Activated CD4-positive, alpha-beta T cell treated with anti-CD3 and anti-CD28 coated beads for 4 hours (primary cell): ENCODE results near the gene EEFSEC.
"Not testable (repeated sequence)": the region's sequence is repeated elsewhere in the genome, so short reads cannot be mapped to it uniquely, and the experiment has no call there.

ENCODE experiments used
- DNase-seq, 2 donors: peaks; one replicate each; pipeline ENCODE4 v3.0.0-alpha.2; 2020

Gene EEFSEC

DNA sequence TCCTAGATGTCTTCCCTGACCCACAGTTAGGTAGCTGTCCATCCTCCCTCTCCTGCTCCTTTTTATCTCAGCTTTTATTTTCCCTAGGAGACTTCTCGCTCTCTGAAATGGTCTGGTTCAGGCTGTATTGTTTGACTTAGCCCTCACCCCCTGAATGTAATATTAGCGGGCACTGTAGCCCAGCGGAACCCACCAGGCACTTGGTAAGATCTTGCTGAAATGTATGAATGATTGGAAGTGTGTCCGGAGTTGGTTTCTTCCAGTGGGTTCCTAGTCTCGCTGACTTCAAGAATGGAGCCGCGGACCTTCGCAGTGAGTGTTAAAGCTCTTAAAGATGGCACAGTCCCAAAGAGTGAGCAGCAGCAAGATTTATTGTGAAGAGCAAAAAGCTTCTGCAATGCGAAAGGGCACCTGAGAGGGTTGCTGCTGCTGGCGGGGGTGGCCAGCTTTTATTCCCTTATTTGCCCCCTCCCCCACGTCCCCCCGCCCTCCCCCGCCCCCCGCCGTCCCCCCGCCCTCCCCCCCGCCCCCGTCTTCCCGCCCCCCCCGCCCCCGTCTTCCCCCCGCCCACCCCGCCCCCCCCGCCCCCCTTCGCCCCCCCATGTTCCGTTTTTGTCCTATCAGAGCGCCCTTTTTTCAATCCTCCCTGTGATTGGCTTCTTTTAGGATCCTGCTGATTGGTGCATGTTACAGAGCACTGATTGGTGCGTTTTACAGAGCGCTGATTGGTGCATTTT, 694 bp upstream of the EEFSEC start:
- DNase-seq = no peak

DNA sequence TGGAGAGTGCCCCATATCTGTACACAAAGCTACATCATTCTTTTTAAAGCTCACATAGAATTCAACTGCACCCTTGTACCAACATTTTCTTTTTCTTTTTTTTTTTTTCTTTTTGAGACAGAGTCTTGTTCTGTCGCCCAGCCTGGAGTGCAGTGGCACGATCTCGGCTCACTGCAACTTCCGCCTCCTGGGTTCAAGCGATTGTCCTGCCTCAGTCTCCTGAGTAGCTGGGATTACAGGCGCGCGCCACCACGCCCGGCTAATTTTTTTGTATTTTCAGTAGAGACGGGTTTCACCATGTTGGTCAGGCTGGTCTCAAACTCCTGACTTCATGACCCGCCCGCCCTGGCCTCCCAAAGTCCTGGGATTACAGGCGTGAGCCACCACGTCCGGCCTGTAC, 1.1 kb downstream of the EEFSEC start:
- DNase-seq = not testable (repeated sequence)

DNA sequence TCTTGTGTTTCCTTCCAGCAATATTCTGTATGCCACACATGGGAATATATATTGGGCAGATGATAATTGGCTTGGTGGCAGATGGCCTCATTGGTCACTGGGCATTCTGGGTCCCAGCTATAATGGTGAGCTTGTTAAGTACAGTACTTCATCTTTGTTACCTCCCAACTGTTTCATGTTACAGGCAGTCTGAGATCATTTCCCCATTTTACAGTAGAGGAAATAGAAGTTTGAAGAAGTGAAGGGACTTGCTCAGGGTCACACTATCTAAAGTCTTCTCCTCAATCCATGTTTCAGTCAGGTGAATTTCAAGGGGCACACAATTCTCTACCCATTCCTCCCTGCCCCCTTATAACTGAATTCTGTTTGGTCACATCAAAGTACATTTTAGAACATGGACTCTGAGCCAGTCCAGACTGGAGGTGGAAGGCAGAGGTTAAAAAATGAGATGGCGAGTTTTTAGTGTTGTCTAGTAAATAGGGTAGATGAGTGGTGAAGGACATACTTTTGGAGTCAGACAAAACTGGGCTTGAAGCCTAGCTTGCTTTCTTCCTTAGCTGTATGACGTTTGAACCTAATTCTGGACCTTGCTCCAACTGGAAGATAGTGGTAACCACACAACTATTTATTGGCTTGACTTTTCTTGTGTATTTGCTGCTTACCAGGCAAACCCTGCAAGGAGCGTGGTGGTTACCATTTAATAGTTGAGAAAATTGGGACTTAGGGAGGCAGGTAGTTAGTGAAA, 2.5 kb downstream of the EEFSEC start:
- no peak for DNase-seq

DNA sequence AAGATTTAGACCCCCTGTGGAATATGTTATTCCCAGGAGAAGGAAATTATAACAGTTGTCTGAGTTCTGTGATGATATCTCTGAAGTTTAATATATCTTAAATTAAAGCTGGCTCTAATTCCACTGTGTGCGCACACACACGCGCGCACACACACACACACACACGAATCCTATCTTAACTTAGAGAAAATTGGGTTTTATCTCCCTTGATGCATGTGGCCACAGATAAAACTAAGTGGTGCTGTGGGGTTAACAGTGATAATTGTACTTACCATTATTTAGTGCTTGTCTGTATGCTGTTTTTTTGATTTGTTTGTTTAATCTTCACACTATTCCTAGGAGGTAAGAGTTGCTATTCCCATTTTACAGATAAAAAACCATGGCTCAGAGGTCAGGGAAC, 7.4 kb downstream of the EEFSEC start:
- no peak for DNase-seq

DNA sequence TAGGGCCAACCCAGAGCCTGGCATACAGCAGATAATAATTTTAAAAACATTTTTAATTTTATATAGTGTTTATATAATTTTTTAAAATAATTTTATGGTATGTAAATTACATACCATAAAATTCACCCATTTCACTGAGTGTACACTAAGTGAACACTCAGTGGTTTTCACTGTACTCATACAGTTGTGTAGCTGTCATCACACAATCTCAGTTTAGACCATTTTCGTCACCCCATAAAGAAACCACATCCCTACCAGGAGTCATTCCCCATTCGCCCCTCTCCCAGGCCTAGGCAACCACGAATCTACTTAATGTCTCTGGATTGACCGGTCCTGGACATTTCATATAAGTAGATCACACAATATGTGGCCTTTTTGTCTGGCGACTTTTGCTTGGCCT, 10.2 kb downstream of the EEFSEC start:
- DNase-seq = no peak

DNA sequence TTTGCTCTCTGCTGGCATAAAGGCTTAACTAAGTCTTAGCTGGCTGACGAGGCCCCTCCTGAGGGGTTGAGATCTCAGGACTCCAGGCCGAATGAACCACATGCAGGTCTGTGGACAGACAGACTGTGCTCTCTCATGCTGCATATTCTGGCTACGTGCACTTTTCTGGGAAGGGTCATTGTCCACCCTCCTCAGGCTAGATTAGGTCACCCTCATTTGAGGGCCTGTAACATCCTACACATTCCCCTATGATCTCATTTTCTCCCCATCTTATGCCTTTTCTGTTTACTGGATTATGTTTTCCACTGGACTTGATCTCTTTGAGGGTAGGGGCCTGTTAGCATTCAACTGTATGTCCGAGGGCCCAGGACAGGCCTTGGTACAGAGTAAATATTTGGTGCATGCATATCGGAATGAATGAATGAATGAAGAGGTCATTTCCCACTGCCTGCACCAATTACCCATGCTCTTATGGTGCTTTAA, 13.7 kb downstream of the EEFSEC start:
- no peak for DNase-seq

DNA sequence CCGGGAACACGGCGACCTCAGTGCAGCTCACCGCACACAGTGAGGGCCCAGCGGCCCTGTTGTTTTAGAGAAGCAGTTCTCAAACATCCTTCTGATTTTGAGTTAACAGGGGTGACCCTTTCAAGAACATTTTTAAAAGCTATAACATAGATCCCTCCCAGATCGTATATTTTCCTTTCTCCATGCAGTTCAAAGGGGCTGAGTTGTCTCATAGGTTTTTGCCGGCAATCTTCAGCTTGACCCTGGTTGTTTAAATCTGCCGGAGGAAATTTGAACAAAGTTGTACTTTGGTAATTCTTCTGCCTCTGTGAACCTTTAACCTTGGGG, 14.3 kb downstream of the EEFSEC start:
- DNase-seq = no peak

DNA sequence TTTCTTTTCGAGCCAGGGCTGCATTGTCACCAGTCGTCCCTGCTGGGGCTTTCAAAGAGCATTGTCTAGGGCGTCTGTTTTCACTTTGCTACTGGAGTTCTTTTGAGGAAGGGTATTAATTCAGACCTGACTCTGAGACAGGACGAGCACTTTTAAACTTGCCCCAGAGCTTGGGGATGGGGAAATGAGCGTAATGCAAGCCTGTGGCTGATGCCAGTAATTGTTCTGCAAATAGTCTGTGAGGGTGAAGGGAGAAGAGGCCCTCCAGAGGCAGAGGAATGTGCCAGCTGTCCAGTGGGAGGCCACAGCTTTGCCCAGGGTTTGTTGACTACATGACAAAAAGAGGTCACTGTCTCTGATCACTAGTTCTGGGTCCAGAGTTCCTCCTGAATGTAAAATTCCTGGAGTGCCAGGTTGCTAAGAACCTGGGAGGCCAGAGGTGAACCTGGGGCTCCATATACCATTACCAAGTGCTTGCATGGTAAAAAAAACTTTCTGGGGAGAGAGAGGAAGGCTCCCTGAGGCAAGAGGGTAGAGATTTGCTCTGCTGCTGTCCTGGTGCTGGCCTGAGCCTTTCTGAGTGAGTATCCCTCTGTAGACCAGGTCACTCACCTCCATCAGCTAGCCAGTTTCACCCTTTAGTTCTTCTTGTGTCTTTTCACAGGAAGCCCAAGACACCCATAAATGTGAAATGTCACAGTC, 14.8 kb downstream of the EEFSEC start:
- no peak for DNase-seq

DNA sequence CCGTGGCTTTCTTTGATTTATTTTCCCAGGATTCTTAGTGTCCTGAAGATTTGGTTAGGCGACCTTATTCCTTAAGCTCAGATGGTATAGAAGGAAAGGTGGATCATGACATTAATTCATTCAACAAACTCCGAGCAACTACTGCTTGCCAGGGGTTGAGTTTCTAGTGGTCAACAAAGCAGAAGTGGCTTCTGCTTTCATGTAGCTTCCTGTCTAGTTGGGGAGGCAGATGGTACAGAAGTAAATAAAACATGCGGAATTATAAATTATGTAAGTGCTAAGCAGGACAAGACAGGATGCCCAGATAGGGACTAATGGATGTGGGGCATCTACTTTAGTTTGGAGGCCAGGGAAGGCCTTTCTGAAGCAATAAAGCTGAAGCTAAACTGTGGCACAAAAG, 15.6 kb downstream of the EEFSEC start:
- DNase-seq = no peak

DNA sequence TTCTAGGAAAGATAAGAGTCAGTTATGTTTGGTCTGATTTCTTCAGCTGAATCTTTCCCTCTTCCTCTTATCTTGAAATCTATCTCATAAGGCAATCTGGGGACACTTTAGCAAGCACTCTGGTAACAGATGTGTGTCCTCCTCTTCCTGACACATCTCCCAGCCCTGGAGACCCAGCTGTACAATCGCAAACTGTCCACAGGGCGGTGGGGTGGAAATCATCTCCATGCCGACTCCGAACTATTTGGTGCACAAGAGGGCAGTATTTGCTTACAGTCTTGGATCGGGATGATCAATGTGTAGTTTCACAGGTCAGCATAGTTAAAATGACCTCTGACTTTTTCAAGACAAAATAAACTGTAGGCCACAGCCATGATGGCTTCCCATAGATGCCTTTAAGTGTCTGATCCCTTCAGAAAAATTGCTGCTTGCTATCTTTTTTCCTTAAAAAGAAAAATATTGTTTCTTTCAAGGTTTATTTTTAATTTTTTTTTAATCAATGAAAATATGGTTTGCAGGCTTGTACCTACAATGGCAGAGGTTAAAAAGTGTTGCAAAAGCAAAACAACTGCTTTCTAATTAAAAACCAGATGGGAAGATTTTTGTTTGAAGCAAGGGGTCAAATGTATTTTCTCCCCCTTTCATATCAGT, 17.7 kb downstream of the EEFSEC start:
- DNase-seq = no peak

DNA sequence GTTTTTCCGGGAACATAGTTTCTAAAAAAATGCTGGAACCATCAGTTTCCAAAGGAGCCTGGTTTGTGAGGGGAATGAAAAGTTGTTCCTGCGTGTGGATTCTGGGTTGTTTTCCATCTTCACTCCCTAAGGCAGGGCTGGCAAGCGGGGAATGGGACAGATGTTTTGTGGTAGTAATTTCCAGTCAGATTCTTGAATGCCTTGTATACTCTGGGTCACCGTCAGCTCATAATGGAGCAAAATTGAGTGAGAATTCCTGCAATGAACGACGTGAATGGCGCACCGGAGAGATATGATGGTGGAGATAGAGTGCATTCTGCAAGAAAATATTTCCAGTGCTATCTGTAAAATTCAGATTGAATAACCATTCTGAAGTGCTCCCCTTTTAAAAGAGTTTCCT, 19.9 kb downstream of the EEFSEC start:
- DNase-seq = no peak

DNA sequence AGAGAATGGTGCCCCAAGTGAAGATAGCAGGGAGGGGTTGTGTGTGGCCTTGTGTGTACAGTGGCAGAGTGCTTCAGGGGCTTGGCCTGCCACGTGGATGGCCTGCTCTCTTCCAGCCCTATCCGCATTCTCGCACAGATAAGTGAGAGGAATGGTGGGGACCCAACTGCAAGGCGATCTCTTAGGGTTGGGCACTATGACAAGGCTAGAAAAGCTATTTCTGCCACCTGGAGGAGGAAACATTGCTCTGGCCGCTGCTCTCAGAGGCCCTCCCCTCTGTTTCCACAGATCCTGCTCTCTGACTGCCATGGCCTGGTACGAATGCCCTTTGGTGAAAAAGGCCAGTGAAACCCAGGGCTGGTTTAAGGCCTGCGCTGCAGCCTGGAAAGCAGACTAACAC, 20.6 kb downstream of the EEFSEC start:
- DNase-seq = no peak

DNA sequence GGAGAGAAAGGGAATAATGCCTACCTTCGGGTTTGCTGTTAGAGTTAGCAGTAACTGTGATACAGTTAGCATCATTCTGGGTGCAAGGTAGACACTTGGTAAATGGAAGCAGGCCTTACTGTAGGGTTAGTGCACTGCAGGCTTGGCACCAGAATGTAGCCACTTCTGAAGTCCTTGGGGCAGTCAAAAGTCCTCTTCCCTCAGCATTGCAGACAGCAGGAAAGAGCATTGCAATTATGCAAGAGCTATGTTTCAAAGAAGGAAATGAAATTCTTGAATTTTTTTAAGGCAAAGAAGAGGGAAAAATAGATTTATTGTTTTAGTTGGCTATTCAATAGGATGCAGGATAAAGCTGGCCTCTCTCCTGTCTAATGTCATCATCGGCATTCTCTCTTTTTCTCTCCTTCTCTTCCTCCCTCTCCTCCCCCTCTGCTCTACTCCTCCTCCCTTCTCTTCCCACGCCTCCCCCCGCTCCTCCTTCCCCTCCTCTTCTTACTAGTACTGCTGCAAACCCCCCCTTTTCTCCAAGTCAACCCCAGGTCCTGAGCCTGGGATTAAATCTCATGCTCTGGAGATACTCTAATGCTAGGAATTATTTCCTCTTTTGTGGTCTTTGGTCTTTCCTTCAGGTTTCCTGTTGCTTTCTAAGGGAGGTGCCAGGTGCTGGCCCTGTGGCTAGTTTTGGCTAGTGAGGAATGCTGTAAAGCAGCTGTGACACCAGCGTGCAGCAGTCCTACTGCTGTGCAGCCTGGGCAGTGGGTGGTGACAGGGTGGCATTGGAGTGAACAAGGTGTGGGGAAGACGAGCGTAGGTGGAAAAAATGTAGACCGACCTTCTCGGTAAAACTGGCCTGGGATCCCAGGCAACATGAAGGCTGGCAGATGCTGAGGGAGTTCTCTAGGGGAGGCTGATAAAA, 21.7 kb downstream of the EEFSEC start:
- no peak for DNase-seq

DNA sequence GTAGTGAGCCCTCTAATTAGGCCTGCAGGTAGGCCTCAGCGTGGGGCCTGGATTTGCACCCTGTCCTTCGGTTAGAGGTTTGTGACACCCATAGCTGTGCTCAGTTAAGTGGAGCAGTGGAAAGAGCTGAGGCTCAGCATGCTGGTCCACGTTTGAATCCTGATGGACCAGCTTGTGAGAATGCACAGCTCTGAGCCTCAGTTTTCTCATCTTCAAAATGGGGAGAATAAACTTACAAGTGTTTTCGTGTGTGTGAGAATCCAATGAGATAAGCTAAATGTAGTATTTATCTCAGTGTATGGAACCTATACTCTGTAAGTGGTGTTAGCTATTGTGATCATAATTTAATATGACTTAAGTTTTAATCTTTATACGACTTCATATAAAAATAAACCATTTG, 22.5 kb downstream of the EEFSEC start:
- DNase-seq = no peak

DNA sequence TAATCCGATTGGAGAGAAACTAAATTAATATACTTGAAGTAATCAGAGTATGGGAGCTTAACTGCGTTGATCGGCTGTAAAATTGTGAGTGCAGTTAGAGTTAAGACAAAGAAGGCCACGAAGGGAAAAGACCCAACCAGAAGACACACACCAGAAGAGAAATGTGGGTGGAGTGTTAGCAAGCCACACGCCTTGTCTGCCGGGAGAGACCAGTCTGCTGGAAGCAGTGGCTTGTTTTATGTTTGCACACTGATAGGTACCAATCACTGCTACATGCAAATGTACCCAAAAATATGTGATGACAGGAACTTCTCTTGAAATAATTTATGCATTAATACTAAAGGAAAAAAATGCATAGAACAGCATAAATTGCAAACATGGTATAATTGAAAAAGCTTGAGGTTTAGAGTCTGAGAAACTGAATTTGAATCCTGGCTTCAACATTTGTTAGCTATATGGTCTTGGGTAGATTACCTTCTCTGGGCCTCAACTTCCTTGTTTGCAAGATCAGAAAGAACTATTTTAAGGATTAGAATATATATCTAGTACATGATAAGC, 23.1 kb downstream of the EEFSEC start:
- no peak for DNase-seq

DNA sequence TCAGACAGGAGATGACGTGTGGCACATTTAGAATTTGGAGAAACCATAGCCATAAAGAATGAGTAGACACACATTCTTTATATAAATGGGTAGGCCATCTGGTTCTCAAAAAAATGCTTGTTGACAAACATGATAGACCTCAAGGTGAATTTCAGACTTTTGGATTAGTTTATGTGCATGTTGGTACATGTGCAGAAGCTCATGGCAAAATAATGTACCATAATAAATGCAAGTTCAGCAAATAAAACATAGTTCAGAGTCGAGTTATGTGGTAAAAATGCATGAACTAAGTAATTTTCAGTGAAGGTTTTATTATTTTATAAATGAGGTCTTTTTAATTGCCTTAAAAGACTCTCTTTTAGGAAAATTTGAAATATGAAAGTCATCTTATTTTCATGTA, 24.6 kb downstream of the EEFSEC start:
- no peak for DNase-seq

DNA sequence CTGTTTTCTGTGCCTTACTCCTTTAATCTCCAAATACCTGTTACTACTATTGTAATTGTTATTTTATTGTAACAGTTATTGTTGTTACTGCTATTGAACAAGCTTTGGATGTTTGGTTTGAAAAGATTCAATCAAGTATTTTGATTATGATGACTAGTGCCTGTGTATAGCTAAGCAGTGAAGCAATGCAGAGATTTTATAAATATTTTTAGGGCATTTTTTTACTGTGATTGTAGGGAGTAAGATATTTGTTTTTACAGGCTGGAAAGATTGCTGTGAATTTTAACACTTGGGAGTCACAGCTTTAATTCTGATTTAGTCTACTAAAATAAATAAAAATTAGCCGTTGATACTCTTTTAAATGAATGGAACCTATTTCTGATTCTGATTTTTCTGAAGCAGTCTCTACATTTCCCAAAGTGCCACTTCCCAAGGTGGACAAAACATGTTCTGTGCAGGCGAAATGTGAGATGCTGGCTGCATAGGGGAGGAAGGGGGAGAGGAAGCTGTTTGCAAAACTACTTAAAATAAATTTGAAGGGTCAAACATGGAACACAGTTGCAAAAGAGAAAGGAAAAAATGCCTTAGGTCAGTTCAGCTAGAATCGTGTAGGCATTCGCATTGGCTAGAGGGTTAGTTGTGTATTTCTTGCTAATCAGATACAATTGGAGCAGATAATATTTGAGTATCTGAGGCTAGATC, 25.7 kb downstream of the EEFSEC start:
- DNase-seq = no peak

DNA sequence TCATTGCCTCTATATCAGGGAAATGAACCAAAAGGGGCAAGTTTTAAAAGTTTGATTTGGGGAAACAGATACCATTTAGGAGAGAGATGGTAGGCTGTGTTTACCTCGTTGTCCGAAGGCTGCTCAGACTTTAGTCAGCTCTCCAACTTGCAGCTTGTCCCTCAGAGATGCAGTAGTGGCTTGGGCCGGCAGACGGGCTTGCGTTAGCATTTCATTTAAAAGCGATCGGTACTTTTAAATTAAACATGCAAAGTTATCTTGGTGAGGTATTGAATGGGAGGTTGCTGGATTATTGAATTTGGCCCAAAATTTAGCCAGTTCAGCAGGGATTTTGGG, 26.2 kb downstream of the EEFSEC start:
- no peak for DNase-seq

DNA sequence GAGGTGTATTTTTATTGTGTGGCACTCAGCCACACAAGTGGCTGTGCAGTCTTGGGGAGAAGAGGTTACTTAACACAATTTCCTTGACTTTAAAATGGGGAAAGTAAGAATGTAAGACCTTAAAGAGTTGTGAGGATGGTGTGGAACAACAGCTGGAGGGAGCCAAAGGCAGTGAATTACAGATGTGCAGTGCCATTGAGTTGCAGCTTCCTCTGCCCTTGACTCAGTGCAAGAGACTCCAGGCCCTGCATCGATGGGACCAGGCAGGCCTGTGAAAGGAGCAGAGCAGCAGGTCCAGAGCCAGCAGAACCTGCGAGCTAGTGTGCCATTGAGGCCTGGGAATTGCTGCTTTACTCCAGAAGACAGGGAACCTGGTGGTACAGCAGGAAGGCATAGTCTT, 27.2 kb downstream of the EEFSEC start:
- no peak for DNase-seq

DNA sequence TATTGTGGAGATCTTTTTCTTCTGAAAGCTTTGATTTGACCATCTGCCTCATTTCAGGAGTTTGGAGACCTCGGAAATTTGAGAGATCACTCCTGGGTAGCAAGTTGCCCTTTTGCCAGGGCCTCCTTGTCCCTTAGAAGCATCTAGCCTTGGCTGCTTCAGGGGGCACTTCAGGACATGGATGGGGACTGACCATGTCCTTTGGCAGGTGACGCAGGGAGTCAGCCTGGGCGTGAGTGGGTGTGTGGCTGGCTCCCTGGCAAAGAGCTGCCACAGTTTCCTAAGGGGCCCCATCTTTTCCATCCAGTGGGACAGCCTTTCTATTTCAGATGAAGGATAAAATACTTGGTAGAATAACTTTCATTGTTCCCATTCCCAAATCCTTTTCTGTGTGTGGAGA, 27.6 kb downstream of the EEFSEC start:
- DNase-seq = no peak

DNA sequence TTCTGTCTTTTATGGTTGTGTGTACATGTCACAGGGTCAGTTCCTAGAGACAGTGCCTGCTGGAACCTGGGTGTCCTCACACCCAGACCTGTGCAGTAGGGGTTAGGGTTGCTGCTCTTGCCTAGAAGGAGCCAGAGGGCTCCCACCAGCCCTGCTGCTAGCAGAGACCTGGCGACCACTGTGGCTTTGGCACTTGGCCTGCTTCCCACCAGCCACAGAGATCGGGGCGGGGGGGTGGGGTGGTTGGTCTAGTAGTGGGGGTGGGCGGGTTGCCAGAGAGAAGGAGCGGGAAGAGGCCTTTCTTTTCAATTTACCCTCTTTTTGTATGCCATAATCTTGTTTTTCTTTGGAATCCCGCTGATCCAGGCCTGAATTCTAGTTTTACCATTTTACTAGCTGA, 29.4 kb downstream of the EEFSEC start:
- DNase-seq = no peak
